ENCODE data around the gene ARHGAP25. TPM values are rescaled to one million over a fixed set of nuclear protein-coding genes. Genes with fewer than 3 reads are reported as not detected.

The ARHGAP25 gene
- total RNA-seq, 2 experiments from 2014 or later = 18.6 to 43.8 TPM

DNA sequence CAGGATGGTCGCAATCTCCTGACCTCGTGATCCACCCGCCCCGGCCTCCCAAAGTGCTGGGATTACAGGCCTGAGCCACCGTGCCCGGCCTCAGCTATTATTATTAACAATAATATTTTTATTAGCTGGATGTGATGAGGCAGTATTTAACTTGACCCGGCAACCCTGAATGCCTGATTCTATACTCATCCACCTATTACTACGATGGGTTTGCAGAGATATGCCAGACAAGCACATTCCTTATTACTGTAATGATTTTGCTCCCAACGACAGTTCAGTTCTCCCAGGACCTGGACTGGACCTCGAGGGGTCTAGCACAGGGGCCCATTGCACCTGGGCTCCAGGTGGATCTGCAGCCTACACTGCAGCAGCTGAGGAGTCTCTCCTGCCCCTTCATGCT lies 104.0 kb downstream of the ARHGAP25 start:
- no peaks in the 10 kb centered on the region for H3K9me2 ChIP-seq (ENCODE audit: insufficient read depth, low read length)
- ChIA-PET POLR2A (interaction anchor here (1.0 to 1.3 kb wide), 2 partner anchors 70 to 73 kb away, joined by 4 to 5 read pairs; no protein-coding TSS in a partner anchor), CTCF (ENCODE audit: unreplicated experiment) (interaction anchor here (0.6 kb wide), 1 partner anchor 10 kb away, joined by 3 read pairs; no protein-coding TSS in a partner anchor)

GRCh38 chr2:68839260-68839833 lies 104.7 kb downstream of the ARHGAP25 start:
- no peak overlapping the region for H3K4me3 ChIP-seq (ENCODE audit: low read depth, low read length, poor library complexity, severe bottlenecking)
- peak; percentile 89 for TF ChIP-seq CTCF (conservative IDR thresholded peaks at IDR 0.05; ENCODE audit: low read length)
- TF ChIP-seq EZH2phosphoT487 (IDR thresholded peaks at IDR 0.05; ENCODE audit: borderline replicate concordance, low read depth, low read length) = no peak
- peak overlapping the region; percentile 4; the same call in 1 of the 2 replicates for H2AFZ ChIP-seq (ENCODE audit: low read length)
- H3K9me2 ChIP-seq (ENCODE audit: insufficient read depth, low read length) = no peaks in the 10 kb centered on the region
- no peak overlapping the region for H3K4me2 ChIP-seq (ENCODE audit: low read length)
- H3K27ac ChIP-seq (ENCODE audit: low read depth, low read length, poor library complexity, severe bottlenecking) = no peak overlapping the region
- H4K20me1 ChIP-seq (ENCODE audit: insufficient read depth, low read length) = no peaks in the 10 kb centered on the region
- BruUV-seq (replicated peaks) = no TSS peak
- H3K79me2 ChIP-seq (ENCODE audit: insufficient read depth, low read depth, low read length) = no peaks in the 10 kb centered on the region
- H3K4me1 ChIP-seq (ENCODE audit: insufficient read depth, low read length, poor library complexity, severe bottlenecking) = peaks cover 34% of the 10 kb centered on the region
- CTCF ChIA-PET (ENCODE audit: unreplicated experiment) = interaction anchor here (0.6 kb wide), 1 partner anchor 9 kb away, joined by 3 read pairs; no protein-coding TSS in a partner anchor
- peak; percentile 66 for DNase-seq (ENCODE audit: low spot score)
- no peaks in the 10 kb centered on the region for H3K36me3 ChIP-seq (ENCODE audit: insufficient read depth, low read length)
- intact Hi-C loops (cut with micrococcal nuclease; ENCODE audit: unreplicated experiment) = loop anchor here (1.0 to 5.0 kb wide), 2 partner anchors 69 to 377 kb away; no protein-coding TSS in a partner anchor
- H3K9me3 ChIP-seq (ENCODE audit: low read length) = peaks cover 19% of the 10 kb centered on the region
- POLR2A ChIA-PET = interaction anchor here (1.0 to 1.3 kb wide), 2 partner anchors 69 to 73 kb away, joined by 4 to 5 read pairs; no protein-coding TSS in a partner anchor

More for the DNA sequence above, 104.0 kb downstream of the ARHGAP25 start:
- TF ChIP-seq EZH2phosphoT487 (IDR thresholded peaks at IDR 0.05; ENCODE audit: borderline replicate concordance, low read depth, low read length) (no peak), CTCF (conservative IDR thresholded peaks at IDR 0.05; ENCODE audit: low read length) (no peak)
- no peaks in the 10 kb centered on the region for H4K20me1 ChIP-seq (ENCODE audit: insufficient read depth, low read length)
- intact Hi-C loops (cut with micrococcal nuclease; ENCODE audit: unreplicated experiment) = loop anchor here (1.0 to 5.0 kb wide), 2 partner anchors 70 to 376 kb away; no protein-coding TSS in a partner anchor
- peak overlapping the region; percentile 4; the same call in 1 of the 2 replicates for H2AFZ ChIP-seq (ENCODE audit: low read length)
- no peak for DNase-seq (ENCODE audit: low spot score)
- H3K4me3 ChIP-seq (ENCODE audit: low read depth, low read length, poor library complexity, severe bottlenecking) = no peak overlapping the region
- H3K27ac ChIP-seq (ENCODE audit: low read depth, low read length, poor library complexity, severe bottlenecking) = no peak overlapping the region
- H3K79me2 ChIP-seq (ENCODE audit: insufficient read depth, low read depth, low read length) = no peaks in the 10 kb centered on the region
- H3K4me2 ChIP-seq (ENCODE audit: low read length) = no peak overlapping the region
- H3K9me3 ChIP-seq (ENCODE audit: low read length) = peaks cover 19% of the 10 kb centered on the region
- BruUV-seq (replicated peaks) = no TSS peak
- H3K36me3 ChIP-seq (ENCODE audit: insufficient read depth, low read length) = no peaks in the 10 kb centered on the region
- H3K4me1 ChIP-seq (ENCODE audit: insufficient read depth, low read length, poor library complexity, severe bottlenecking) = peaks cover 39% of the 10 kb centered on the region

DNA sequence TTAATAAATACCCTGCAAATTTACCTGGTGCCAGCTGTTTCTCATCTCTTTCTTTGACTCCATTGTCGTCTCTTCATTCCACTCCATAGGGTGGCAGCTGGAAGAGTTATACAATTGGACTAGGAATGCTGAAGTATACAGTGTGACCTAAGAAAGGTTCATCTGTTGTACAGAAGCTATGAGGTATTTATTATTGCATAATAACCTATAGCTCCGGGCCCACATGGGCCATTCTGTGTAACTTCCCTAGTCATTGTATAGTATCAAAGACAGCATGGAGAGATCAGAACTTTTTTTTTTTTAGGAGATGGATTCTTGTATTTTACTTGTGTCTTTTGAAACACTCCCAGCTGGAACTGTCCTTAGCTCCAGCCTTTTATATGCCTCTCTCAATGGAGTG lies 110.4 kb downstream of the ARHGAP25 start:
- ChIA-PET CTCF (ENCODE audit: unreplicated experiment) (no interaction called here), POLR2A (interaction anchor here (0.6 to 1.3 kb wide), 6 partner anchors 8 to 1333 kb away, joined by 3 to 5 read pairs (median 3); no protein-coding TSS in a partner anchor)
- TF ChIP-seq CTCF (conservative IDR thresholded peaks at IDR 0.05; ENCODE audit: low read length) = no peak
- no peak for TF ChIP-seq EZH2phosphoT487 (IDR thresholded peaks at IDR 0.05; ENCODE audit: borderline replicate concordance, low read depth, low read length)
- Histone ChIP-seq H4K20me1 (ENCODE audit: insufficient read depth, low read length) (no peaks in the 10 kb centered on the region), H3K4me3 (ENCODE audit: low read depth, low read length, poor library complexity, severe bottlenecking) (no peak overlapping the region), H3K9me2 (ENCODE audit: insufficient read depth, low read length) (no peaks in the 10 kb centered on the region), H2AFZ (ENCODE audit: low read length) (no peak overlapping the region), H3K79me2 (ENCODE audit: insufficient read depth, low read depth, low read length) (no peaks in the 10 kb centered on the region), H3K4me2 (ENCODE audit: low read length) (no peak overlapping the region), H3K27ac (ENCODE audit: low read depth, low read length, poor library complexity, severe bottlenecking) (no peak overlapping the region), H3K36me3 (ENCODE audit: insufficient read depth, low read length) (no peaks in the 10 kb centered on the region), H3K4me1 (ENCODE audit: insufficient read depth, low read length, poor library complexity, severe bottlenecking) (no peaks in the 10 kb centered on the region), H3K9me3 (ENCODE audit: low read length) (0 out of 2 replicates have a peak, but pooled peaks cover 11% of the 10 kb centered on the region)
- DNase-seq (ENCODE audit: low spot score) = no peak
- BruUV-seq (replicated peaks) = no TSS peak
- intact Hi-C loops (cut with micrococcal nuclease; ENCODE audit: unreplicated experiment) = no loop called here
